ENCODE data around the gene TMEM258. TPM values are rescaled to one million over a fixed set of nuclear protein-coding genes. Genes with fewer than 3 reads are reported as not detected.

Gene TMEM258
- total RNA-seq, 1 experiment from 2014 or later: 184 TPM

GRCh38 chr11:61839742-61840141 is 47.3 kb upstream of the TMEM258 start:
- no peak overlapping the region for H3K4me3 Mint-ChIP-seq (ENCODE audit: unreplicated experiment)
- H3K4me1 Mint-ChIP-seq (ENCODE audit: insufficient read depth, unreplicated experiment): no peaks in the 10 kb centered on the region
- no peak overlapping the region for H3K27ac Mint-ChIP-seq (ENCODE audit: low read depth, unreplicated experiment)
- H3K27me3 Mint-ChIP-seq (ENCODE audit: insufficient read depth, unreplicated experiment): no peaks in the 10 kb centered on the region
- DNase-seq (ENCODE audit: unreplicated experiment): no peak
- ChIA-PET CTCF (interaction anchor here (0.8 kb wide), 1 partner anchor 42 kb away, joined by 3 read pairs; no protein-coding TSS in a partner anchor), POLR2A (interaction anchor here (1.0 kb wide), 1 partner anchor 10 kb away, joined by 3 read pairs; no protein-coding TSS in a partner anchor)
- H3K9me3 Mint-ChIP-seq (ENCODE audit: unreplicated experiment): no peaks in the 10 kb centered on the region
- no peak for TF ChIP-seq CTCF (IDR thresholded peaks at IDR 0.05; ENCODE audit: unreplicated experiment)
- H3K36me3 Mint-ChIP-seq (ENCODE audit: insufficient read depth, unreplicated experiment): no peaks in the 10 kb centered on the region
- intact Hi-C loops (cut with micrococcal nuclease): no loop called here
- BruUV-seq (replicated peaks): no TSS peak

- H3K4me3 Mint-ChIP-seq (ENCODE audit: unreplicated experiment): no peak overlapping the region
- TF ChIP-seq CTCF (IDR thresholded peaks at IDR 0.05; ENCODE audit: unreplicated experiment): no peak
- BruUV-seq (replicated peaks): no TSS peak
- no peak overlapping the region for H3K27ac Mint-ChIP-seq (ENCODE audit: low read depth, unreplicated experiment)
- ChIA-PET CTCF (interaction anchor here (0.7 to 1.1 kb wide), 2 partner anchors 43 to 243 kb away, joined by 3 read pairs; no protein-coding TSS in a partner anchor), POLR2A (no interaction called here)
- no peaks in the 10 kb centered on the region for H3K4me1 Mint-ChIP-seq (ENCODE audit: insufficient read depth, unreplicated experiment)
- no peaks in the 10 kb centered on the region for H3K36me3 Mint-ChIP-seq (ENCODE audit: insufficient read depth, unreplicated experiment)
- no peaks in the 10 kb centered on the region for H3K9me3 Mint-ChIP-seq (ENCODE audit: unreplicated experiment)
- no peak for DNase-seq (ENCODE audit: unreplicated experiment)
- H3K27me3 Mint-ChIP-seq (ENCODE audit: insufficient read depth, unreplicated experiment): no peaks in the 10 kb centered on the region
- intact Hi-C loops (cut with micrococcal nuclease): no loop called here
These were observed 46.5 kb upstream of the TMEM258 start for GRCh38 chr11:61838921-61839320.

- ChIA-PET CTCF (interaction anchor here (0.7 to 1.1 kb wide), 2 partner anchors 43 to 244 kb away, joined by 3 read pairs; no protein-coding TSS in a partner anchor), POLR2A (no interaction called here)
- Mint-ChIP-seq H3K4me1 (ENCODE audit: insufficient read depth, unreplicated experiment) (no peaks in the 10 kb centered on the region), H3K36me3 (ENCODE audit: insufficient read depth, unreplicated experiment) (no peaks in the 10 kb centered on the region), H3K4me3 (ENCODE audit: unreplicated experiment) (no peak overlapping the region), H3K9me3 (ENCODE audit: unreplicated experiment) (no peaks in the 10 kb centered on the region), H3K27me3 (ENCODE audit: insufficient read depth, unreplicated experiment) (no peaks in the 10 kb centered on the region), H3K27ac (ENCODE audit: low read depth, unreplicated experiment) (no peak overlapping the region)
- TF ChIP-seq CTCF (IDR thresholded peaks at IDR 0.05; ENCODE audit: unreplicated experiment): no peak
- intact Hi-C loops (cut with micrococcal nuclease): no loop called here
- no TSS peak for BruUV-seq (replicated peaks)
- no peak for DNase-seq (ENCODE audit: unreplicated experiment)
These were observed 46.1 kb upstream of the TMEM258 start for GRCh38 chr11:61838501-61838900.

- no peak overlapping the region for H3K4me3 Mint-ChIP-seq (ENCODE audit: unreplicated experiment)
- no TSS peak for BruUV-seq (replicated peaks)
- CTCF ChIA-PET: interaction anchor here (0.6 to 1.3 kb wide), 4 partner anchors 61 to 231 kb away, joined by 3 to 4 read pairs (median 3); no protein-coding TSS in a partner anchor
These were observed 45.1 kb upstream of the TMEM258 start for GRCh38 chr11:61837411-61838005.

More at GRCh38 chr11:61837411-61838005, 45.1 kb upstream of the TMEM258 start:
- Mint-ChIP-seq H3K4me1 (ENCODE audit: insufficient read depth, unreplicated experiment) (no peaks in the 10 kb centered on the region), H3K9me3 (ENCODE audit: unreplicated experiment) (no peaks in the 10 kb centered on the region), H3K27ac (ENCODE audit: low read depth, unreplicated experiment) (no peak overlapping the region), H3K27me3 (ENCODE audit: insufficient read depth, unreplicated experiment) (no peaks in the 10 kb centered on the region), H3K36me3 (ENCODE audit: insufficient read depth, unreplicated experiment) (no peaks in the 10 kb centered on the region)
- no peak for DNase-seq (ENCODE audit: unreplicated experiment)
- intact Hi-C loops (cut with micrococcal nuclease): no loop called here
- no peak for TF ChIP-seq CTCF (IDR thresholded peaks at IDR 0.05; ENCODE audit: unreplicated experiment)
- POLR2A ChIA-PET: no interaction called here

Measured in MCF 10A (cell line).